HG03025 (cell line): ENCODE data around the gene CAPN11.
"Not testable (repeated sequence)": the region's sequence is repeated elsewhere in the genome, so short reads cannot be mapped to it uniquely, and the experiment has no call there.

Experiments
- ATAC-seq: cut with Tn5 transposase; IDR thresholded peaks from one replicate; pipeline ENCODE4 v1.9.1; 2021; ENCODE audit warnings: mild to moderate bottlenecking, moderate library complexity; ENCODE audit not compliant: unreplicated experiment, low FRiP score

Gene CAPN11

GRCh38 chr6:44224965-44225305 lies 66.3 kb downstream of the CAPN11 start:
- ATAC-seq, result no peak

DNA sequence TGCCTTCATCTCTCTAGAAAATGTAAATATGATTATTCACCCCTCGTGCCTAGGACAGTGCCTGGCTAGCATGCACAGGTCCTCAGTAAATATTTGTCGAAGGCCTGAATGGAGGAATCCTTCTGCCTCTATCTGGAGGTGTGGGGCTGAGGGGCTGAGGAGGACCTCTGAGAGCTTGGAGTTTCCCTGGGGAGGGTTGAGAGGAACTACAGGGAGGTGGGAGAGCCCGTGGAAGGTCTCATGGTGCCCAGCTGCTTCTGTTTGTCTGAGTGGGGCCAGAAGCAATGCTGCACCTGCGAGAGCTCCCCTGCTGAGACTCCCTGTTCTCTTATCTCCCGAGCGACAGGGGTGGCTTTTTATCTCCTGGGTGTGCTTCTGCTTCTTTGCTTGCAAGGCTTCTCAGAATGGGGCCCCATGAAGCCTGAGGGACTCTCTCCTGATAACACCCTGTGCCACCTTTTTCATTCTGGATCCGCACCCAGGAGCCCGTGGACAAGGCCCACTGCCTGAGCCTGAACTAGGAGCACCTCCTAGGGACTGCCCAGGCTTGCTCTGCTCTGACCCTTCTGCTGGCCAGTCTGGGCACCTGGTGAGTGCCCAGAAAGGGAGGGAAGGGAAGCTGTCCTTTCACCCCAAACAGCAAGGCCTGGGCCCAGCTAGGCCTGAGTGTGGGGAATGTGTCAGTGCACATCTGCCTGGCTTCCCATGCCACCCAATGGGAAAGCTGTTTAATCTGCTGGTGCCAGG lies 67.1 kb downstream of the CAPN11 start:
- ATAC-seq, result no peak

- no peak for ATAC-seq
These were observed 67.9 kb downstream of the CAPN11 start for GRCh38 chr6:44226368-44227147.

DNA sequence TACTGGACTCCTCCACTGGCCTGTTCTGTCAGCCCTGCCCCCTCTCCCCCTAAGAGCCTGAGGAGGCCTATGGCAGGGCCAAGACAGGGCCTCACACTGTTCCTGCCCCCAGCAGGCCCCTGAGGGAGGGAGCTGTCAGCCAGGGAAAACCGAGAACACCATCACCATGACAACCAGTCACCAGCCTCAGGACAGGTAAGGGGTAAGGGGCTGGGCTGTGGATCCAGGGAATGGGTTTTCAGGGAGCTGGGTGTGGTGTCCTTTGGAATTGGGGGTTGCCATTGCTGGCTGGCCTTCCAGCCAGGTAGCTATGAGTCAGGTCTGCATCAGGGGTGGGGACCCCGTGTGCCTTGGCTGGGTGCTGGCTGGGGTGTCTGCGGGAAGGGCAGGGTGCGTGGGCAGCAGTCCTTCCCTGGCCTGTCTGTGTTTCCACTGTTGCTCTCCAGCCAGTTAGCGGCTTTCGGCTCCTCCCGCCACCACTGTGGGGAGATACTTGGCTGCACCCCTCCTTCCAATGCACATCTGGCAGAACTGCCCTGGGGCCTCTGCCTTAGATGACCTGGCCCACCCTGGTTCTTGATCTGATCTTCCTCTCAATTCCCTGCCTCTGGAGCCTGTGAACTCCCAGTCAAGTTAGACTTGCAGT lies 68.7 kb downstream of the CAPN11 start:
- ATAC-seq, result no peak

DNA sequence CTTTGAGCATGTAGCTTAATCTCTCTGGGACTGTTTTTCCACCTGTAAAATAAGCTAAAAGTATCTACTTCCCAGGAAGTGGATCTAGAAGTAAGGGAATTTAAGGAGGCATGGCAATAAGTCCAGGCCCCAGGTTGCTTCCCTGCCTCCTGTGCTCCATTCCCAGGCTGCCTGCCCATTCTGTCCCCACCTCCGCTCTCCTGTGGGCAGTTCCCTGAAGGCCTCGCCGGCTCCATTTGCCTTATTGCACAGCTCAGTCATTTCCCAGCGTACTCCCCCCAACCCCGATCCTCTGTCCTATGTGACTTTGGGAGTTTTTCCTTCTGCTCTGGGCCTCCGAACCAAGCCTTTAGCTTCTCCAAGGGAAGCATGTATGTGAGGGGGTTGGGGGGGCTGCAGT lies 69.4 kb downstream of the CAPN11 start:
- no peak for ATAC-seq

DNA sequence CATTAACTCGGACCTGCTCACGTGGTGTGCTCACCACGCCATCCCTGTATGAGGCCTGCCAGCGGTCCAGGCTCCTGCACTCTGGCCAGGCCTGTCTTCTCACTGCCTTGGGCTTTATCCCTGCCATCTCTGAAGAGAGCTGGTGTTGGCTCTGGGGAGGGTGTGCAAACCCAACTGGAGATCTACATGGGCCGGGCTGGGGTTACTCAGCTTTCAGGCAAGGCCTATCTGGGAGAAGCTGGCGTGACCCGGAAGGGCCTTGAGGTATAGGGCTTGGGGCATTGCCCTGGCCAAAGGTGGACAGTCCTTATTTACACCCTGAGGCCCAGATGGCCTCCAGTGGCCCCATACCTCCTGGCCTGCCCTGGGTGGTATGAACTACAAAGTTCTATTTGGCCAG lies 69.8 kb downstream of the CAPN11 start:
- ATAC-seq, result no peak

DNA sequence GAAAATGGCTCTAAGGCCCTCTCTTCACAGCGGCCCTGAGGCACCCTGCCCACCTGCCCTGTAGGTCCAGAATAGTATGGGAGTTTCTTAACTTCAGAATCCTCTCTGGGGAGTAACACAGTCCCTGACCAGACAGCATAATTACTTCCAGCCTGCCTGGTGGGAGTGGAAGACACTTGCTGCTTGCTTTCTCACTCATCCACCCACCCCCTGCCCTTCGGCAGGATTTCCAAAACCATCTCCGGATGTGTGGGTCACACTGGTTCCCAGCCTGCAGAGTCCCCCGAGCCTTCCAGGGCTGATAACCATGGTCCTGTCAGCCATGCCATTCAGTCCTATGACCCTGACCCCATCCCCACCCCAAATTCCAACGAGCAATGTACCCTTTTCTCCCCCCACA lies 70.2 kb downstream of the CAPN11 start:
- ATAC-seq, result no peak

DNA sequence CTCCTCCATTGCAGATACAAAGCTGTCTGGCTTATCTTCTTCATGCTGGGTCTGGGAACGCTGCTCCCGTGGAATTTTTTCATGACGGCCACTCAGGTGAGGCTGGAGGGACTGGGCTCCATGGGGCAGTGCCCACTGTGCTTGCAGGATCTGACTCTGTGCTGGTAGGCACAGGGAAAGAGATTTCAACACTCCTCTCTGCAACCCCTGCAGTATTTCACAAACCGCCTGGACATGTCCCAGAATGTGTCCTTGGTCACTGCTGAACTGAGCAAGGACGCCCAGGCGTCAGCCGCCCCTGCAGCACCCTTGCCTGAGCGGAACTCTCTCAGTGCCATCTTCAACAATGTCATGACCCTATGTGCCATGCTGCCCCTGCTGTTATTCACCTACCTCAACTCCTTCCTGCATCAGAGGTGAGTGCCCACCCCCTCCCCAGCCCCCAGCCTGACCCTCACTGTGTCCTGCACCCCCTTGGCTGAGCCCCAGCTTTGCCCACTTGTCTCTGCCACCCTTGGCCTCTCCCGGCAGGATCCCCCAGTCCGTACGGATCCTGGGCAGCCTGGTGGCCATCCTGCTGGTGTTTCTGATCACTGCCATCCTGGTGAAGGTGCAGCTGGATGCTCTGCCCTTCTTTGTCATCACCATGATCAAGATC lies 70.9 kb downstream of the CAPN11 start:
- no peak for ATAC-seq

DNA sequence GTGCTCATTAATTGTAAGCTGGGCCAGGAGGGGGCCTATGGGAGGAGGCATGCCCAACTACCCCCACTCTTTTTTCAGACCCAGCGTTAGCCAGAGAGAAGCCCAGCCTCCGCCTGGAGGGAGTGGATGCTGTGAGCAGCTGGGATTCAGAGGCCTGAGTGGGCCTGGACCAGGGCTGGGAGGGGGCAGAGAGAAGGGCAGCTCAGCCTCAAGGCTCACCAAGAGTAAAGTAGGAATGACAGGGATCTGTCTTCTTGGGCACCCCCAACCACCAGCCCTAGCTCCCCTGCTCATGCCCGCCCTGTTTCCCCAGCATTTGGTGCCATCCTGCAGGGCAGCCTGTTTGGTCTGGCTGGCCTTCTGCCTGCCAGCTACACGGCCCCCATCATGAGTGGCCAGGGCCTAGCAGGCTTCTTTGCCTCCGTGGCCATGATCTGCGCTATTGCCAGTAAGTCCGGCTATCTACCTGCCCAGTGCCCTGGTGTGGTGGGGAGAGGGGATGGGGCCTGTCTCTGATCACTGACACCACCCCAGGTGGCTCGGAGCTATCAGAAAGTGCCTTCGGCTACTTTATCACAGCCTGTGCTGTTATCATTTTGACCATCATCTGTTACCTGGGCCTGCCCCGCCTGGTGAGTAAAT lies 71.5 kb downstream of the CAPN11 start:
- no peak for ATAC-seq

DNA sequence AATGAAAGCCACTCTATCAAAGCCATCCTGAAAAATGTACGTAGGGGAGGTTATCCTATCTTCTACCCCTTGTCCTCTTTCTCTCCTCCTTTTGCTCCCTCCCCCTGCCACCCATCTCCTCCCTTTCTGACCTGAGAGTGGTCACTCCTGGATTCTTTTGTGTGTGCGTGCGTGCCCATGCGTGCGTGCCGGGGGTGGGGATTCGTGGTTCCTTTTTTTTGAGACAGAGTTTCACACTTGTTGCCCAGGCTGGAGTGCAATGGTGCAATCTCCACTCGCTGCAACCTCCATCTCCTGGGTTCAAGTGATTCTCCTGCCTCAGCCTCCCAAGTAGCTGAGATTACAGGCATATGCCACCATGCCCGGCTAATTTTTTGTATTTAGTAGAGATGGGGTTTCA lies 72.8 kb downstream of the CAPN11 start:
- ATAC-seq, result not testable (repeated sequence)

DNA sequence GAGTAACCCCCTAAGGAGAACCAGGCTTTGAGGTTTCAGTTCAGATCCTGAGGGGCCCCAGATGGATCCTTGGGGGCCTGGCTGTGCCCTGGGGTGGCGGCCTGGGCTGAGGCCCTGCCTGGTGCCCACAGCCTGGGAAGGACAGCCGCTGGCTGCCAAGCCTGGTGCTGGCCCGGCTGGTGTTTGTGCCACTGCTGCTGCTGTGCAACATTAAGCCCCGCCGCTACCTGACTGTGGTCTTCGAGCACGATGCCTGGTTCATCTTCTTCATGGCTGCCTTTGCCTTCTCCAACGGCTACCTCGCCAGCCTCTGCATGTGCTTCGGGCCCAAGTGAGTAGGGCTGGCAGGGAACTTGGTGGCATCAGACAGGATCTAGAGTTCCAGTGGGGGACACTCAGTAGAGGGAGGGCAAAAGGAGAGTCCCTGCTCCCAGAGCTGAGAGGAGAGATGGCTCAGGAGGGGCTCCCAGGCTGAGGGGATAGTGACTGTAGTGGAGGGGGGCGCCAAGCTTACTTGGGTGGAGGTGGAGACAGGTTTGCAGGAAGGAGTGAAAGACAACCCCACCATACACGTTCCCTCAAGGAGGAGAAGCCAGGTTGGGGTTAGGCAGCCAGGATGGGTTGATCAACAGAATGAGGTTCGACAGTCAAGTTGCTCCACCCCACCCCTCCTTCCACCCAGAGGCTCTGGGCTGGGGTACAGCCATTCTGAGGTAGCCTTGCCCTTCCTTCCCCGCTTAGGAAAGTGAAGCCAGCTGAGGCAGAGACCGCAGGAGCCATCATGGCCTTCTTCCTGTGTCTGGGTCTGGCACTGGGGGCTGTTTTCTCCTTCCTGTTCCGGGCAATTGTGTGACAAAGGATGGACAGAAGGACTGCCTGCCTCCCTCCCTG lies 74.3 kb downstream of the CAPN11 start:
- ATAC-seq, result no peak

DNA sequence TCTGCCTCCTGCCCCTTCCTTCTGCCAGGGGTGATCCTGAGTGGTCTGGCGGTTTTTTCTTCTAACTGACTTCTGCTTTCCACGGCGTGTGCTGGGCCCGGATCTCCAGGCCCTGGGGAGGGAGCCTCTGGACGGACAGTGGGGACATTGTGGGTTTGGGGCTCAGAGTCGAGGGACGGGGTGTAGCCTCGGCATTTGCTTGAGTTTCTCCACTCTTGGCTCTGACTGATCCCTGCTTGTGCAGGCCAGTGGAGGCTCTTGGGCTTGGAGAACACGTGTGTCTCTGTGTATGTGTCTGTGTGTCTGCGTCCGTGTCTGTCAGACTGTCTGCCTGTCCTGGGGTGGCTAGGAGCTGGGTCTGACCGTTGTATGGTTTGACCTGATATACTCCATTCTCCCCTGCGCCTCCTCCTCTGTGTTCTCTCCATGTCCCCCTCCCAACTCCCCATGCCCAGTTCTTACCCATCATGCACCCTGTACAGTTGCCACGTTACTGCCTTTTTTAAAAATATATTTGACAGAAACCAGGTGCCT lies 75.0 kb downstream of the CAPN11 start:
- no peak for ATAC-seq
